Measurements from ENCODE around the gene FCN3. TPM values are rescaled to one million over a fixed set of nuclear protein-coding genes. Genes with fewer than 3 reads are reported as not detected.

Gene FCN3
- total RNA-seq, 1 experiment from 2014 or later = 0.22 TPM

GRCh38 chr1:27400963-27401341 lies 26.3 kb upstream of the FCN3 start:
- Histone ChIP-seq H3K27ac (ENCODE audit: insufficient read length, low read depth, low read length) (no peak overlapping the region), H3K4ac (ENCODE audit: low read depth, low read length) (no peak overlapping the region), H2BK20ac (ENCODE audit: low read depth, low read length, poor library complexity, severe bottlenecking) (no peak overlapping the region), H3K23ac (ENCODE audit: insufficient read length, low read depth, low read length) (no peak overlapping the region), H2AFZ (ENCODE audit: low read length) (no peak overlapping the region), H4K20me1 (ENCODE audit: control insufficient read depth, insufficient read depth, insufficient read length) (no peaks in the 10 kb centered on the region), H4K91ac (ENCODE audit: insufficient read length, low read depth, low read length) (no peak overlapping the region), H3K27me3 (ENCODE audit: insufficient read depth, low read length) (no peaks in the 10 kb centered on the region), H4K5ac (ENCODE audit: insufficient read length, low read depth, low read length) (no peak overlapping the region), H3K18ac (ENCODE audit: insufficient read length, low read depth, low read length) (no peak overlapping the region), H2AK5ac (ENCODE audit: insufficient read length, low read length) (no peak overlapping the region), H3K79me1 (ENCODE audit: insufficient read depth, low read depth, low read length, poor library complexity, severe bottlenecking) (no peaks in the 10 kb centered on the region), H4K8ac (replicated peaks; ENCODE audit: insufficient read length, low read depth, low read length) (no peak overlapping the region), H3K4me2 (ENCODE audit: insufficient read depth, insufficient read length, low read length) (no peak overlapping the region), H3K23me2 (ENCODE audit: insufficient read length, low read depth, low read length, poor library complexity, severe bottlenecking) (no peaks in the 10 kb centered on the region), H2BK120ac (ENCODE audit: low read depth, low read length, poor library complexity, severe bottlenecking) (no peak overlapping the region), H3K9ac (ENCODE audit: extremely low read depth, insufficient read length, low read length) (no peak overlapping the region), H3K4me1 (ENCODE audit: insufficient read depth, low read length) (no peaks in the 10 kb centered on the region; the same call in 1 of the 2 replicates), H3K14ac (ENCODE audit: insufficient read depth, low read length) (no peak overlapping the region), H3T11ph (ENCODE audit: low read length) (no peak overlapping the region), H3K9me3 (ENCODE audit: control insufficient read depth, low read depth, low read length) (no peaks in the 10 kb centered on the region), H2BK15ac (ENCODE audit: low read depth, low read length) (no peak overlapping the region), H2BK12ac (ENCODE audit: insufficient read length, low read depth, low read length) (no peak overlapping the region), H3K79me2 (ENCODE audit: insufficient read depth, low read length) (no peaks in the 10 kb centered on the region), H2BK5ac (ENCODE audit: insufficient read length, low read length) (no peak overlapping the region), H3K56ac (ENCODE audit: insufficient read length, low read depth, low read length) (no peak overlapping the region)
- no peak overlapping the region for H3K4me3 Mint-ChIP-seq
- H3K27me3 Mint-ChIP-seq (ENCODE audit: low read depth) = no peaks in the 10 kb centered on the region; the same call in 1 of the 2 replicates
- no peaks in the 10 kb centered on the region for H3K36me3 Mint-ChIP-seq (ENCODE audit: insufficient read depth in 1 of 3, low read depth in 3 of 3)
- DNase-seq = no peak
- TF ChIP-seq CTCF (conservative IDR thresholded peaks at IDR 0.05) = no peak
- no CpG with 5 or more reads among the region's 5 CpGs for WGBS (ENCODE audit: extremely low coverage, insufficient read length, low lambda C conversion rate)
- H3K9me3 Mint-ChIP-seq = no peaks in the 10 kb centered on the region
- peaks cover 50 to 69% of the 10 kb centered on the region in 2 experiments for H3K4me1 Mint-ChIP-seq
- no peak overlapping the region; a peak in 1 of 7 replicates for H3K27ac Mint-ChIP-seq

Measured in H9 (cell line).